CD14-positive monocyte (primary cell): ENCODE results near the gene DUSP19. TPM values are rescaled to one million over a fixed set of nuclear protein-coding genes. Genes with fewer than 3 reads are reported as not detected.

ENCODE experiments used
- DNase-seq, 3 donors: peaks; one replicate each; pipeline ENCODE4 v3.0.0-alpha.2; 2011 to 2022
- H2AFZ ChIP-seq: 2 replicates; pipeline ENCODE4 v1.6.0; 2012; ENCODE audit warnings: mild to moderate bottlenecking, low read depth, low read length, inconsistent platforms; ENCODE audit not compliant: insufficient read depth, poor library complexity, severe bottlenecking
- H3K27ac ChIP-seq, 2 donors: 1 replicate in 1 of 2; 2 replicates in 1 of 2; pipeline ENCODE4 v1.5.1; 2012 to 2013; ENCODE audit warnings: low read length in 2 of 2, control low read depth in 1 of 2, inconsistent platforms in 1 of 2, low read depth in 1 of 2, mild to moderate bottlenecking in 1 of 2
- H3K27me3 ChIP-seq, 2 donors: one replicate each; pipeline versions ENCODE4 v1.6.0 to v1.6.1; 2011 to 2013; ENCODE audit warnings: low read length in 2 of 2; ENCODE audit not compliant: control insufficient read depth in 2 of 2, insufficient read depth in 2 of 2
- H3K36me3 ChIP-seq, 2 donors: replicated peaks in 1 of 2; 1 replicate in 1 of 2; 2 replicates in 1 of 2; pipeline versions ENCODE4 v1.5.1 to v1.6.1; 2012 to 2013; ENCODE audit warnings: low read length in 2 of 2, control low read depth in 1 of 2, inconsistent platforms in 1 of 2, mild to moderate bottlenecking in 1 of 2; ENCODE audit not compliant: insufficient read depth in 2 of 2, control insufficient read depth in 1 of 2
- H3K4me1 ChIP-seq, 2 donors: 1 replicate in 1 of 2; 2 replicates in 1 of 2; pipeline versions ENCODE4 v1.5.1 to v1.6.1; 2012 to 2013; ENCODE audit warnings: low read length in 2 of 2, control low read depth in 1 of 2, inconsistent platforms in 1 of 2, mild to moderate bottlenecking in 1 of 2, moderate library complexity in 1 of 2; ENCODE audit not compliant: insufficient read depth in 2 of 2, control insufficient read depth in 1 of 2
- H3K4me2 ChIP-seq: replicated peaks from 2 replicates; pipeline ENCODE3; 2012; ENCODE audit warnings: low read length, moderate library complexity, mild to moderate bottlenecking; ENCODE audit not compliant: poor library complexity, severe bottlenecking; ENCODE audit errors: extremely low read depth
- H3K4me3 ChIP-seq, 3 experiments: fragments of 200-600 bp in 1 of 3; sonication (generic) in 1 of 3; replicated peaks in 1 of 3; 1 replicate in 2 of 3; 2 replicates in 1 of 3; pipeline ENCODE4 v1.5.1; 2011 to 2013; ENCODE audit warnings: low read length in 3 of 3, mild to moderate bottlenecking in 3 of 3, control low read depth in 2 of 3, low read depth in 2 of 3, inconsistent platforms in 1 of 3, moderate library complexity in 1 of 3
- H3K79me2 ChIP-seq: 2 replicates; pipeline ENCODE4 v1.6.0; 2012; ENCODE audit warnings: mild to moderate bottlenecking, control low read depth, inconsistent platforms, low read length, moderate library complexity; ENCODE audit not compliant: insufficient read depth
- H3K9ac ChIP-seq: 2 replicates; pipeline ENCODE4 v1.6.0; 2017; ENCODE audit warnings: low read length, mild to moderate bottlenecking; ENCODE audit not compliant: insufficient read depth, poor library complexity, severe bottlenecking
- H3K9me3 ChIP-seq, 2 donors: replicated peaks in 1 of 2; 1 replicate in 1 of 2; 2 replicates in 1 of 2; pipeline versions ENCODE4 v1.5.1 to v1.6.1; 2012 to 2013; ENCODE audit warnings: low read length in 2 of 2, control low read depth in 1 of 2; ENCODE audit not compliant: control insufficient read depth in 1 of 2, insufficient read depth in 1 of 2
- H4K20me1 ChIP-seq: 2 replicates; pipeline ENCODE4 v1.6.0; 2012; ENCODE audit warnings: mild to moderate bottlenecking, low read length, control low read depth, moderate library complexity; ENCODE audit not compliant: insufficient read depth
- H3K27ac Mint-ChIP-seq, 7 donors: one replicate each; pipeline ENCODE4 v1.8.0; 2020; ENCODE audit warnings: mild to moderate bottlenecking in 7 of 7, mixed read lengths in 7 of 7, moderate library complexity in 6 of 7, inconsistent platforms in 2 of 7
- H3K27me3 Mint-ChIP-seq, 3 donors: one replicate each; pipeline ENCODE4 v1.8.0; 2021 to 2022; ENCODE audit warnings: low read depth in 3 of 3, mild to moderate bottlenecking in 3 of 3, mixed read lengths in 3 of 3, moderate library complexity in 3 of 3, inconsistent platforms in 1 of 3
- H3K36me3 Mint-ChIP-seq, 2 donors: one replicate each; pipeline ENCODE4 v1.8.0; 2020; ENCODE audit warnings: mixed read lengths in 2 of 2, inconsistent platforms in 1 of 2, mild to moderate bottlenecking in 1 of 2
- H3K4me1 Mint-ChIP-seq: one replicate; pipeline ENCODE4 v1.8.0; 2020; ENCODE audit warnings: mild to moderate bottlenecking, mixed read lengths
- H3K4me3 Mint-ChIP-seq, 2 donors: one replicate each; pipeline ENCODE4 v1.8.0; 2020; ENCODE audit warnings: mild to moderate bottlenecking in 2 of 2, mixed read lengths in 2 of 2, moderate library complexity in 1 of 2
- H3K9me3 Mint-ChIP-seq, 7 donors: one replicate each; pipeline ENCODE4 v1.8.0; 2020 to 2022; ENCODE audit warnings: mixed read lengths in 7 of 7, mild to moderate bottlenecking in 6 of 7, moderate library complexity in 6 of 7, inconsistent platforms in 2 of 7
- WGBS: methylation state at CpG from one replicate; pipeline ENCODE4 v1.1.5; 2013; ENCODE audit warnings: missing lambda C conversion rate; ENCODE audit not compliant: insufficient coverage; 5-methylcytosine and 5-hydroxymethylcytosine counted together
- intact Hi-C, 2 donors: fragments of 100-400 bp; cut with micrococcal nuclease; formaldehyde crosslinking; loops; one replicate each; pipeline versions ENCODE4 v1.15.0 to v1.15.1; 2023
- polyA plus RNA-seq, 3 donors: library from polyadenylated mRNA; depleted of rRNA in 1 of 3; unstranded in 2 of 3; stranded (reverse) in 1 of 3; fragments of 300-500 nt in 2 of 3; fragments of >200 nt in 1 of 3; fragmentation: Illumina TruSeq in 2 of 3; gene quantifications; 1 replicate in 2 of 3; 2 replicates in 1 of 3; pipeline ENCODE4 v1.2.3, GENCODE V29; 2012 to 2021
- TF ChIP-seq, protein P1 (sequence below): fragments of 200-600 bp; IDR thresholded peaks from one replicate; pipeline ENCODE4 v1.8.0; 2022; ENCODE audit warnings: antibody characterized with exemption, mild to moderate bottlenecking

The DUSP19 gene
- polyA plus RNA-seq, 3 donors = 0.13 to 0.30 (median 0.25) TPM

DNA sequence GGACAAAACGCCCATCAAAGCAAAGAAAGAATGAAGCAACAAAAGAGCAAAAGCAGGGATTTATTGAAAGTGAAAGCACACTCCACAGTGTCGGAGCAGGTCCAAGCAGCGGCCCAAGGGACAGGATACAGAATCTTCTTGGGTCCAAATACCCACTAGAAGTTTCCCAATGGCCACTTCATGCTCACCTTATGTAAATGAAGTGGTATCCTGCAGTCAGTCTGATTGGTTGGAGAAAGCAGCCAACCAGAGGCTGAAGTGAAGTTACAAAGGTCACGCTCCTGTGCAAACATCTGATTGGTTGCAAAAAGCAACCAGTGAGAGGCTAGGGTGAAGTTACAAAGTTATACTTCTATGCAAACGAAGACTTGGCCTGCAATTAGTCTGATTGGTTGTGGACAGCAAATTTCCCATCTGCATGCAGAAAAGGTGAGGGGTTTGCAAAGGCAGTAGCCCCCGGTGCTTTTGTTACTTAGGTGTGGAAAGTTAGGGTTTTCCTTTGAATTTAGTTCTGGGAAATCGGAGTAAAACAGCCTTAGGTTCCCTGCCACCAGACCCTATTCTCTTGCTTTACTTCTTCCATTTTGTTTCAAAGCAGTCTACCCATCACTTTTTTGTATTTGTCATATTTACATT is 12.9 kb downstream of the DUSP19 start:
- no peaks in the 10 kb centered on the region for H3K36me3 ChIP-seq
- H3K79me2 ChIP-seq = no peaks in the 10 kb centered on the region
- no peak overlapping the region for H3K4me3 ChIP-seq
- no peak overlapping the region for H2AFZ ChIP-seq
- H3K27ac ChIP-seq = no peak overlapping the region
- intact Hi-C loops = no loop called here
- Mint-ChIP-seq H3K27ac (no peak overlapping the region), H3K27me3 (peaks cover 0 to 2% (median 0%) of the 10 kb centered on the region in 3 donors), H3K4me3 (no peak overlapping the region), H3K36me3 (no peaks in the 10 kb centered on the region), H3K4me1 (no peaks in the 10 kb centered on the region), H3K9me3 (peaks cover 0 to 3% (median 0%) of the 10 kb centered on the region in 7 donors)
- H3K9me3 ChIP-seq = no peaks in the 10 kb centered on the region
- WGBS = 98% methylated on average over 5 of the region's 7 CpGs
- no peak for DNase-seq
- H4K20me1 ChIP-seq = no peaks in the 10 kb centered on the region
- H3K9ac ChIP-seq = no peak overlapping the region
- TF ChIP-seq, protein P1, sequence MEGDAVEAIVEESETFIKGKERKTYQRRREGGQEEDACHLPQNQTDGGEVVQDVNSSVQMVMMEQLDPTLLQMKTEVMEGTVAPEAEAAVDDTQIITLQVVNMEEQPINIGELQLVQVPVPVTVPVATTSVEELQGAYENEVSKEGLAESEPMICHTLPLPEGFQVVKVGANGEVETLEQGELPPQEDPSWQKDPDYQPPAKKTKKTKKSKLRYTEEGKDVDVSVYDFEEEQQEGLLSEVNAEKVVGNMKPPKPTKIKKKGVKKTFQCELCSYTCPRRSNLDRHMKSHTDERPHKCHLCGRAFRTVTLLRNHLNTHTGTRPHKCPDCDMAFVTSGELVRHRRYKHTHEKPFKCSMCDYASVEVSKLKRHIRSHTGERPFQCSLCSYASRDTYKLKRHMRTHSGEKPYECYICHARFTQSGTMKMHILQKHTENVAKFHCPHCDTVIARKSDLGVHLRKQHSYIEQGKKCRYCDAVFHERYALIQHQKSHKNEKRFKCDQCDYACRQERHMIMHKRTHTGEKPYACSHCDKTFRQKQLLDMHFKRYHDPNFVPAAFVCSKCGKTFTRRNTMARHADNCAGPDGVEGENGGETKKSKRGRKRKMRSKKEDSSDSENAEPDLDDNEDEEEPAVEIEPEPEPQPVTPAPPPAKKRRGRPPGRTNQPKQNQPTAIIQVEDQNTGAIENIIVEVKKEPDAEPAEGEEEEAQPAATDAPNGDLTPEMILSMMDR = no peak
- no peaks in the 10 kb centered on the region for H3K4me1 ChIP-seq
- H3K27me3 ChIP-seq = no peaks in the 10 kb centered on the region
- no peak overlapping the region for H3K4me2 ChIP-seq

DNA sequence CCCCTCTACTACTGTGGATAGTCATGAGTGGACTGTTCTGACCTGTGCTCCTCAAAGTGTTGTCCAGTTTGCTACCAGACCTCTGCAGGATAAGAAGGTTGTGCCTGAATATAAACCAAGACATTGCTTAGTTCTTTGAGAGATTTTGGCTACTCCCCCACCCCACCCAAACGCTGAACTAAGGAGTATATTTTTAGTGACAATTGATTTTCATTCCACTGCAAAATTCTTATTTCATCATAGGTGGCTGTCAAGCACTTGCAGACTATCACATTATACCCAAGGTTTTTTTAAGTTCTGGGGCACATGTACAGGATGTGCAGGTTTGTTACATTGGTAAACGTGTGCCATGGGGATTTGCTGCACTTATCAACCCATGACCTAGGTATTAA is 13.4 kb downstream of the DUSP19 start:
- no peak overlapping the region for H3K27ac Mint-ChIP-seq
- no peak overlapping the region for H2AFZ ChIP-seq
- no peaks in the 10 kb centered on the region for H3K4me1 Mint-ChIP-seq
- H4K20me1 ChIP-seq = no peaks in the 10 kb centered on the region
- no peak overlapping the region for H3K27ac ChIP-seq
- DNase-seq = no peak
- no peak overlapping the region for H3K4me3 ChIP-seq
- no peaks in the 10 kb centered on the region for H3K9me3 ChIP-seq
- no peaks in the 10 kb centered on the region for H3K36me3 ChIP-seq
- no peaks in the 10 kb centered on the region for H3K79me2 ChIP-seq
- H3K27me3 Mint-ChIP-seq = peaks cover 0 to 2% (median 0%) of the 10 kb centered on the region in 3 donors
- no peak overlapping the region for H3K4me3 Mint-ChIP-seq
- intact Hi-C loops = no loop called here
- TF ChIP-seq, protein P1 = no peak
- peaks cover 0 to 3% (median 0%) of the 10 kb centered on the region in 7 donors for H3K9me3 Mint-ChIP-seq
- H3K4me1 ChIP-seq = no peaks in the 10 kb centered on the region
- no peaks in the 10 kb centered on the region for H3K36me3 Mint-ChIP-seq
- no peaks in the 10 kb centered on the region for H3K27me3 ChIP-seq
- 100% methylated on average over 1 of the region's 2 CpGs for WGBS
- no peak overlapping the region for H3K4me2 ChIP-seq
- H3K9ac ChIP-seq = no peak overlapping the region
